EH (cell line): ENCODE results near the gene ADPRM.
"Not testable (repeated sequence)": the region's sequence is repeated elsewhere in the genome, so short reads cannot be mapped to it uniquely, and the experiment has no call there.

Source experiments
- DNase-seq: peaks from one replicate; pipeline ENCODE4 v3.0.0-alpha.2; 2015; ENCODE audit warnings: low read depth

The ADPRM gene

DNA sequence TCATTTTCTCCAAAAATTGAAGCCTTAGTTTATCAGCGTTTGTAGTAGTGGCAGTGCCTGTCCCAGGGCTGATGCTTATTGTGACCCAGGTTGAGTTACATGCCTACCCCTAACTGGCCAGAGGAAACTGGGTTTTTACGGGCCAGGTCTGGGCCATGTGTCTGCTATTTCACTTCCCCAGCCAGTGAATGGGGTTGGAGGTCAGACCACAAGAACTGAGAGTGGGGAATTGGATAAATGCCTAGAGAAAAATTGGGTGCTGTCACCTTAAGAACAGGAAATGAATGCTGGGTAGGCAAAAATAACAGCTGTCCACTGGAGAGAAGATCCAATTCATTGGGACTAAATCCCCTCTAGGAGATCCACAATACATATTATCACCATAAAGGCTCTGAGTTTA is 5.2 kb downstream of the ADPRM start:
- DNase-seq, result peak; percentile 71

DNA sequence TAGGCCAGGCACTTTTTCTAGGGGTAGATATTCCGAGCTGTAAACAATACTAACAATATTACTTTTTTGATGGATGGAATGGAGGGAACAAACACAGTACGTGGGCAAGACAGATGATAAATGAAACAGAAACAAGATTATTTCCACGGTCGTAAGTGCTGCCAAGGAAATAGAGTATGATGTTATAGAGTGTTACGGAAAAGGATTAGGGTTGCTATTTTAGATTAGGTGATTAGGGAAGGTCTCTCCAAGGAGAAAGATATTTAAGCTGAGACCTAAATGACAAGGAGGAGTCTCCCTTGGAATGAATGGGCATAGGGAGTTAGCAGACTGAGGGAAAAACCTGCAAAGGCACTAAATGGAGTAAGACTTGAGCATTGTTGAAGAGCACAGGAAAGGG is 8.3 kb downstream of the ADPRM start:
- no peak for DNase-seq

DNA sequence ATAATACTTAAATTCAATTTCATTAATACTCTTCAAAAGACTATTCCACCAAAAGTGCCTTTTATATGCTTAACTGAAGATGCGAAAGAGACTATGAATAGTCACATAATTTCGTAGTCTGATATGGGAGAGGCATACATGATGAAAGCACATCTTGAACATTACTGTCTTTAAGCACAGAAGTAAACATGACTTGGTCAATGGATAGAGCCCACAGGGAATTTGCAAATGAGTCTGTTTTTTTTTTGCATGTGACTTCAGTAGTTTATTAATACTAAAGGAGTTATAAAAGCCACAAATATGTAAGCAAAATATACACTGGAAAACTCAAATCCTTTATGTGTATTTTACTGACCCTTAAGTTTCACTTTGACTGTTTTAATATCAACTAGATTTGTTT is 15.9 kb downstream of the ADPRM start:
- DNase-seq, result peak; percentile 35

DNA sequence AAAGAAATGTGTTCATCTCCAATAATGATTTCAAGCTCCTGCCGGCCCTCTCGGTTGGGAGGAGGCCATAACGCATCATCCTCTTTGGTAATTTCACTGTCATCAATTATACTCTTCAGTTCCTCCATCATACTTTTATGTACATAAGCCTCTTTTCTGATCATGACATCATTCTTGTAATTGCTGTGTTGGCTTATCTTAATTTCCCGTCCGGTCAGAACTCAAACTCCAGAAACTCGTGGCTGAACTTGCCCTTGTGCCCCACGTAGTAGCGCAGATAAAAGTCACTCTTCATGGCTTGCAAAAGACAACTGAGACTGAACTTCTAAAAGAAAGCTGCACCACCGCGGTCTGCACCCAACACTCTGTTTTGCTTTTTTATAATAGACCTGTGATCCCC is 18.8 kb downstream of the ADPRM start:
- no peak for DNase-seq

DNA sequence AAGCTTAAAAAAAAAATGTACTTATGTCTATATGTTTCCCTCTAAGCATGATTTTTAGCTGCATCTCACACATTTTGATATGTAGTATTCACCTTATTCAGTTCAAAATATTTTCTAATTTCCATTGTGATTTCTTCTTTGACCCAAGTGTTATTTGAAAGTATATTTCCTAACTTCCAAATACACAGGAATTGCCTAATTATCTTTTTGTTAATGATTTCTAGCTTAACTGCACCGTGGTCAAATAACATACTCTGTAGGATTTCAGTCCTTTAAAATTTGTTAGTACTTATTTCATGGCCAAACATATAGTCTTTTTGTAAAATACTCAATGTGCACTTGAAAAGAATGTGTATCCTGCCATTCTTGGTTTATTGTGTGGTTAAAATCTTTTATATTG is 21.2 kb downstream of the ADPRM start:
- DNase-seq, result no peak

DNA sequence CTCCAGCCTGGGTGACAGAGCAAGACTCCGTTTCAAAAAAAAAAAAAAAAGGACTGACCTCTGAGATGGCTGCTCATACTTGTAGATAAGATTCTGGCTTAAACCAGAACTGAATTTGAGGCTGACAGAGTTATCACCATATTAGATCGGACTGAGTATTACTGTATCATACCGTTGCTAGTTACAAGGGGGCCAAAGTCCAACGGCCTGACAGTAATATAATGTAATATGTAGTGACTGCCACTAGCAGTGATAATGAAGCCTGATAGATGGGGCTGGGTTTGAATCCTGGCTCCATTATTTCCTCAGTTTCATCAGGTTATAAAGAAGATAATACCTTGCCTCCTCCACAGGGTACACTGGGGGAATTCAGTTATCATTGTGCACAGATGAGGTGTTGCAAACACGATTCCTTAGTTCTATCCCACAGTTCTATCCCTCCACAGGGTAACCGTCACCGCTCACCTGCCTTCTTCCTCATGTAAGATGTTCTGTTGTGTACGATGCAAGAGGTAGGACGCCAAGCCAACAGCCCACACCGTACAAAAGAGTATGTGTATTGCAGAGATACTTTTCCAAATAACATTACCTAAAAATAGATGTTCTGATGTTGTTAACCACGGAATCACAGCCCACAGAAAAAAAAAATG is 27.3 kb downstream of the ADPRM start:
- no peak for DNase-seq

DNA sequence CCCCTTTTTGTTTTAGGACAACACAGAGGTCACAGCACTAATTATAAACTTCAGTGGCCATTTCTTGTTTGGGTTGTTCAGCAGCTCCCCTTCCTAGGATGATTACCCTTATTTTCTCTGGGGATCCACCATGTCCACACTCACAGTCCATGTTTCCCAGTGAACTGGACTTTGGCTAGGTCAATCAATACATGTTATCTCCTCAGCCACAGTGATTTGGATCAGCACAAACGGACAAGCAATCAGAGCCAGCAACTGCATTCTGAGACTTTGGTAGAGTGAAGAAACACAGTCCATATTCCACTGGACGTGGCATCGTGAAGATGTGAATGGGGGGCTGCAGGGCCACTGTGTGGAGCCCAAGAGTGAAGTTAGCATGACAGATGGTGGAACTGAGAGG is 27.9 kb downstream of the ADPRM start:
- DNase-seq, result no peak

DNA sequence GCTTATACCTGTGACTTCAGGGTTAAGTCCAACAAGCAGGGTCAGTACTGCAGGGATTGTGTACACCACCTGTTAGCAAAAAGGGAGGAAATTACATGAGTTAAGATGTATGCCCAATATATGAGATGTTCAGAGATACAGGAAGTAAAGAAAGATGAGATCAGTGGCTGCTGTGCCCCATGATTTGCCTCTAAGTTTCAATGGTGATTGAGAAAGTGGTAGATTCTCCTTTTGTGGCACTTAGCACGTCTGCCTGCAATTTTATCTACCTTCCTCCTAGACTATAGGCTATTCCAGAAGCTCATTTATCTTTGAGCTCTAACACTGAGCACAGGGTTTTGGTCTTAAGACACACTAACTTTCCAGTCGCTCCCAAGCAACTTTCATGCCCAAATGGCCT is 28.8 kb downstream of the ADPRM start:
- no peak for DNase-seq

DNA sequence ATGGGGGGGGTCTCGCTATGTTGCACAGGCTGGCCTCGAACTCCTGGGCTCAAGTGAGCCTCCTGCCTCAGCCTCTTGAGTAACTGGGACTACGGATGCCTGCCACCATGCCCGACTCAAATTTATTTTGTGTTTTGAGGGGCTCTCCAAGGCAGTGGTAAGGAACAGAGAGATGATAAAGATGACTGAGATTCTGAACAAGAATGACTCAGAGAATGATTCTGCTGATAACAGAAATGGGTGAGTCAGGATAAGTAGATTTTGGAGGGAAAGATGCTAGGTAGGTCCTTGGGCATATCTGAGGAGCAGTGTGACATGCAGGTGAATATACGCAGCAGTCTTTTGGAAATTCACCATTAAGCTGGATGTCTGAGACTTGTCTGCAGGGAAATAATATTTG is 29.8 kb downstream of the ADPRM start:
- peak; percentile 17 for DNase-seq

DNA sequence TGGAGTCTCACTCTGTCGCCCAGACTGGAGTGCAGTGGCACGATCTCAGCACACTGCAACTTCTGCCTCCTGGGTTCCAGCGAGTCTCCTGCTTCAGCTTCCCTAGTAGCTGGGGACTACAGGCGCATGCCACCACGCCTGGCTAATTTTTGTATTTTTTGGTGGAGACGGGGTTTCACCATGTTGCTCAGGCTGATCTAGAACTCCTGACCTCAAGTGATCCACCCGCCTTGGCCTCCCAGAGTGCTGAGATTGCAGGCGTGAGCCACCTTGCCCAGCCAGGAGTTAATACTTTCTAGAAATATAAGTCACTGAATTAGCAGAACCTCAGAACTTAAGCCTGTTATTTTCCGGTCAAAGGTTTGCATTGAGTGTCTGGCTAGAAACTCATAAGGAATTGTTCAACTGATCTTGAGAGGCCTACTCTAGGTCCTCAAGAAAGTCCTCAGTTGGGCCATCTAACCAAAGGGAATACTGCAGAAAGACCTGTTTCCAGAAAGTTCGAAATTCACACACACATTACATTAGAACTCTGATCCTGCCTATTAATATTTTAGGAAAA is 31.0 kb downstream of the ADPRM start:
- DNase-seq, result no peak

DNA sequence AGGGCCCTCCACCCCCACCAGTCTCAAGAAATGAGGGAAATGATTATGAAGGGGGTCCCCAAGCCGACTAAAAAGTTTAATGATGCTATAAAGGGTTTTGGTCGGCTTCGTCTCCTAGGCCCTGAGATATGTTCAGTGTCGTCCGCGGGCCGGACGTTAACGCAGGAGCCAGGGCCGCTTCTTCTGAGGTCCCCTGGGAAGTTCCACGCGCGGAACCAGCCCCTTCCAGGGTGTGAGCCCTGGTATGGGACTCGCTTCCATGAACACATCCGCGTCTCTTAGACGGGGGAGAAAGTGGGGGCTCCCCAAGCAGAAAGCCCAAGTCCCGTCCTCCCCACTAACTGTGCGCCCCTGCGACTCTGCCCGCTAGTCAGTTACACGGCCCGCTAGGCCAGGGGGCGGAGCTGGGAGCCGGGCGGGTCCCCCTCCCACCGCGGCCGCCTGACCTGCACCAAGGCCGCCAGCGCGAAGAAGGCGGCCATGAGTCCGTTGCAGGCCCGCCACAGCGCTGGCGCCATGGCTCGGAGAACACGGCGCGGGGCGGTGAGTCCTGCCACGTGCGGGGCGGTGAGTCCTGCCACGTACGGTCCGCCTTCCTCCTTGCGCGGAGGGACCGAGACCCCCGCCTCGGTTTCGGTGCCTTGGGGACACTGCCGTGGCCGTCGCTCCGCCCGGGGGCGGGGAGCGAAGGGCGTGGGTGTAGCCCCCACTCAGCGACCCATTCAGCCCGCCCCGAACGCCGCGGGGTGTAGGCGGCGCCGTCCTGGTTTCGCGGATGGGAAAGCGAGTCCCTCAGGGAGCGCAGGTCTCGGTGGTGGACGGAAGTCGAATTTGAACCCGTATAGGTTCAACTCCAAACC is 32.2 kb downstream of the ADPRM start, which contains the start of gene TMEM220:
TSS of gene TMEM220 (minus strand) at position 690 of the 860 bp plus-strand sequence. CDS start at position 518, 172 bp downstream.
- DNase-seq, result peak; percentile 83

DNA sequence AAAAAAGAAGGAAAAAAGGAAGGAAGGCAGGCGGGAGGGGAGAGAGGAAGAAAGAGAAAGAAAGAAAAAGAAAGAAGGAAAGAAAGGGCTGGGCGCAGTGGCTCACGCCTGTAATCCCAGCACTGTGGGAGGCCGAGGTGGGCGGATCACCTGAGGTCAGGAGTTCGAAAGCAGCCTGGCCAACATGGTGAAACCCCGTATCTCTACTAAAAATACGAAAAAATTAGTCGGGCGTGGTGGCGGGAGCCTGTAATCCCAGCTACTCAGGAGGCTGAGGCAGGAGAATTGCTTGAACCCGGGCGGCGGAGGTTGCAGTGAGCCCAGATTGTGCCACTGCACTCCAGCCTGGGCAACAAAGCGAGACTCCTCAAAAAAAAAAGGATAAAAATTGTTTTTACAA is 32.9 kb downstream of the ADPRM start:
- DNase-seq, result not testable (repeated sequence)

DNA sequence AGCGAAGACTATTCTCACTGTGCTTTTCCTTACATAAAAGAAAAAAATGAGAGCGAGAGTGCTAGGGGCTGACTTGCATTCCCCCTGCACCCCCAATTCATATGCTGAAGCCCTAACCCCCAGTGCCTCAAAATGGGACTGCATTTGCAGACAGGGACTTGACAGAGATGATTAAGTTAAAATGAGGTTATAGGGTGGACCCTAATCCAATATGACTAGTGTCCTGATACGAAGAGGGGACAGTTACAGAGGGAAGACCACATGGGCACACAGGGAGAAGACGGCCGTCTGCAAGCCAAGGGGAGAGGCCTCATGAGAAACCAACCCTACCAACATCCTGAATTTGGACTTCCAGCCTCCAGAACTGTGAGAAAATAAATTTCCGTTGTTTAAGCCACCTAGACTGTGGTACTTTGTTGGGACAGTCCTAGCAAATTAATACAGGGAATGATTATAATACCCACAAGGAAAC is 34.0 kb downstream of the ADPRM start:
- DNase-seq, result no peak

DNA sequence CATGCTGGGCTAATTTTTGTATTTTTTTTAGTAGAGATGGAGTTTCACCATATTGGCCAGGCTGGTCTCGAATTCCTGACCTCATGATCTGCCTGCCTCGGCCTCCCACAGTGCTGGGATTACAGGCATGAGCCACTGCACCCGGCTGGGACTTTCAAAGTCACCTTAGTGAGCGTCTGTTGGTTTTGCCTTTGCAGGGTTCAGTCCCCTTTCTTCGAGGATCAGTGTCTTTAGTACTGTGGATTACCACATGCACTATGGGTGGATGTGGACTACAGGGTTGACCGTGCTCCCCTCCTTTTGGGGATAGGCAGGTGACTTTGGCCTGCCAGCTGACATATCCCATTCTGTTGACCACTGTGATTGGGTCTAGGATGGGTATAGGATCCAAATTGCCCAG is 34.7 kb downstream of the ADPRM start:
- DNase-seq, result not testable (repeated sequence)

DNA sequence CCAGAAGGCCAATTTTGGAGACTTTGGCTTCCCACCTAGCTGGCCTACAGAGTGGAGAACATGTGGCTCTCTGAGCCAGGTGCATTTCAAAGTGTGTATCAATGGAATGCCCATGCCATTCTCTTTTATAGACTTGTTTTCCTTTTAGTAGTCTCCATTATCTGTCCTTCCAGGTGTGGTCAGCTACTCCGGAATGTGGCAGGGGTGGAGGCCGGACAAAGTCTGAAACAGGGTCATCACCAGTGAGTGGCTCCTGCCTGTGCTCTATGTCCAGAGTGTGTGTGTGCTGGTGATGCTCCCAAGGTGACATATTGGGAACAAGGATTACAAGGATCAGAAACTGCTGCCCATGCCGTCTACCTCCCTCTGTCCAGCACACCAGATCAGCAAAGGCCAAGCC is 36.3 kb downstream of the ADPRM start:
- no peak for DNase-seq

DNA sequence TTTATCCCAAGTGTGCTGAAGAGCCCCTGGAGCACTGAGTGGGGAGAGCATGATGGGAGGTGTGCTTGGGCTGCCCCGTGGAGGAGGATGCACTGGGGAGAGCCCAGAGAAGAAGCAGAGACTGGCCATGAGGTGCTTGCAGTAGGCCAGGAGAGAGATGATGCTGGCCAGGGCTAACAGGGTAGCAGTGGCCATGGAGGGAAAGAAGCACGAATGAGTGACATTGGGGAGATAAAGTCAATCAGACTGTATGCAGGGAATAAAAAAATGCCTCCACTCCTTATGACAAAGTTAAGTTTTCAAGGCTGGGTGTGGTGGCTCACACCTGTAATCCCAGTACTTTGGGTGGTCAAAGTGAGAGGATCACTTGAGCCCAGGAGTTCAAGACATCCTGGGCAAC is 37.9 kb downstream of the ADPRM start:
- DNase-seq, result no peak

DNA sequence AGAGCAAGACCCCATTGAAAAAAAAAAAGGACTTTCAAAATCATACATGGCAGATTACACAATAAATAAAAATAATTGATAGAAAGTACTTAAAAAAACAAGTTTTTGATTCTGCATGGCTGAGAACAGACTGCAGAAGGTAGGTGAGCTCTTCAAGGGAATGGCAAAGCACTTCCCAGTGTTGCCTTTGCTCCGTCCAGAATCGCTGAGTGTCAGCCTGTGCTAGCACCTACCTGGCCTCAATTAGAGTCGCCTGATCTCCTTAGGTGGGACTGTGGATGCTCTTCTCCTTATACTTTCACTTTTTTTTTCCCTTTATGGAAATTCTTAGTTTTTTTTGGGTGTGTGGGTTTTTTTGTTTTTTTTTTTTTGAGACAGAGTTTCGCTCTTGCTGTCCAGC is 38.4 kb downstream of the ADPRM start:
- DNase-seq, result no peak

DNA sequence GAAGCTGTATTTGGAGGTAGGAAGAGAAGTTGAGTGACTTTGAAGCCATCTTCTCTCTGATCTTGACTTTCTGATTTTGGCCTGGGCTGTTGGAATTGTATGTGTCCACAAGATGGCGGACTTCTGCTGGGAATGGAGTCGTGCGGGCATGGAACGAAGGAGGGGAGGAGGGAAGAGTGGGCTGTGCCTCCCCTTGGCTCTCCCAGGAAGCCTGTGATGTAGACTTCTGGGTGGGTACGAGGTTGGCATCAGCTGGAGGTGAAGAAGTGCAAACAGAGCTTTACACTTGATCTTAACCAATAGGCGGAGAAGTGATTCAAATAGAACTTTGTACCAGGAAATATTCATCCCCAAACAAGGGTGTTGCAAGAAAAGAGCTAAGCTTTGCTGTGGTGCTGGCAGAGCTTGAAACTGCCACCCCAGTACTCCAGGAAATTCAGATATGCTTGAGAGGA is 39.8 kb downstream of the ADPRM start:
- peak; percentile 67 for DNase-seq

DNA sequence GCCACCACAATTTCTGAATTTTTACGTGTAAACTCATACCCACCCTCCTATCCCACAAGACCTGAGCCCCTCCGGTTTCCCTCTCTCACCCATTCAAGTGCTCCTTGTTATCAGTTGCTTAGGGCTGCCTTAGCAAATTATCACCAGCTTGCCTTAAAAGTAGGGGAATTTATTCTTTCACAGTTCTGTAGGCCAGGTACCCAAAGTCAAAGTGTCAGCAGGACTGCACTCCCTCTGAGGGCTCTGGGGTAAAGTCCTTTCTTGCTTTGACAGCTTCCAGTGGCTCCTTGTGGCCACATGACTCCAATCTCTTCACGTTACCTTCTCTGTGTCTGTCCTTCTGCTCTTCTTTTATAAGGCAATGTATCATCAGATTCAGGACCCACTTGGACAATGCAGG is 40.3 kb downstream of the ADPRM start:
- no peak for DNase-seq

DNA sequence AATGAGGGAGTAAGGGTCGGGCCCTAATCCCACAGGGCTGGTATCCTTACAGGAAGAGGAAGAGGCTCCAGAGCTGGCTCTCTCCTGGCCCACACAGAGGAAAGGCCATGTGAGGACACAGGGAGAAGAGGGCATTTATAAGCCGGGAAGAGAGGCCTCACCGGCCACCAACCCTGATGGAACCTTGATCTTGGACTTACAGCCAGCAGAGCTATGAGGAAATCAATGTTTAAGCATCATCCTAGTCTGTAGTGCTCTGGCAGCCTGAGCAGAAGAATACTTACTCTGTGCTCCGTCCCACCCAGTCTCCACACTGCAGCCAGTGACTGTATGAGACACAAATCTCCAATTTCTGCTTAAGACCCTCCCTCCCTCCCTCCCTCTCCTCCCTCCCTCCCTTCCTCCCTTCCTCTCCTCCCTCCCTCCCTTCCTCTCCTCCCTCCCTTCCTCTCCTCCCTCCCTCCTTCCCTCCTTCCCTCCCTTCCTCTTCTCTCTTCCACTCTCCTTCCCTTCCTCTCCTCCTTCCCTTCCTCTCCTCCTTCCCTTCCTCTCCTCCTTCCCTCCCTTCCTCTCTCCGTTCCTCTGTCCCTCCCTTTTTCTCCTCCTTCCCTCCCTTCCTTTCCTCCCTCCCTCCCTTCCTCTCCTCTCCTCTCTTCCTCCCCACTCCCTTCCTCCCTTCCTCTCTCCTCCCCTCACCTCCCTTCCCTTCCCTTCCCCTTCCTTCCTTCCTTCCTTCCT is 41.3 kb downstream of the ADPRM start:
- no peak for DNase-seq

DNA sequence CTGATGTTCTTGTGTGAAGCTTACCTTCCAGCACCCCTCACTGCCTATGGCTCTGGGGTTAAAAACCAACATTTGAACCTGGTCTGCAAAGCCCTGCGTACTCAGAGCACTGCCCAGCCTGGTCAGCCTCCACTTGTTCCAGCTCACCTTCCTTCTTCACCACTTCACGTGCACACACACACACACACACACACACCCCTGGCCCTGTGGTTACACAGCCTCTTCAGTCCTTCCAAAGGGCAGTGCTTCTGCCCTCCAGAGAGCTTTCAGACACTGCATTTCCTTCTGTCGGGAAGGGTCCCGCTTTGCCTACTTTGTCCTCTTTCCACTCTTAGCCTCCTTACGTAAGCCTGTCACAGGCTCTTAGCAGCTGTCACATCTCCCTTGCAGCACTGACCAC is 42.0 kb downstream of the ADPRM start:
- DNase-seq, result no peak

DNA sequence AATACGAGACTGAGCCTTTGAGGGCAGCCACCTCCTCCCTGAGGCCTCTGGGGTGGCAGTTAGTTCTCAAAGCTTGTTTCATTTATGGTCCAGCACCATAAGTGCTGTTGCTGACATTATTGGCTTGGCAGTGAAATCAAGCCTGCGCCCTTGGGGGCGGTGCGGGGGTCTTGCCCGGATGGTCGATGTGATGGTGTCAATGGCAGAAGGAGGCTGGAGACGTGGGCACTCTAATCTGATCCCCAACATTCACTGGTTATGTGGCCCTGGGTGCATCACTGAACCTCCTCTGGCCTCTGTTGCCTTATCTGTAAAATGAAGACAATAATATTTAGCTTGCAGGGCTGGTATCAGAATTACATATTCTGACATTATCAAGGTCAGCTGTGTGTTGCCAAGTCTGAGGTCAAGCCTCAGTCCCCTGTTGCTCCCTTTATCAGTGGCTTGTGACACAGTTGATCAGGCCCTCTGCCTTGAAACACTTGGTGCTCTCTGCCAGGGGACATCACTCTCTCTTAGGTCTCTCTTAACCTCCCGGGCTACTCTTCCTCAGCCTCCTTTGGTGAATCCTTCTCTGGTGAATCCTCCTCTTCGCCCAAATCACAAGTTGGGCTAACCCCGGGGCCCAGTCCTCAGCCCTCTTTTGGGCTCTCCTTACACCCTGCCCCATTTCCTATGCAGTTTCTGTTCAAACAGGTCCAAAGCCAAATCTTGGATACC is 44.2 kb downstream of the ADPRM start:
- no peak for DNase-seq
